NT2/D1 (cell line): ENCODE measurements around the gene DPP6.

Source experiments
- DNase-seq: peaks from one replicate; pipeline ENCODE4 v3.0.0-alpha.2; 2011; ENCODE audit warnings: low read depth, low spot score
- H3K27me3 ChIP-seq: 2 replicates; pipeline ENCODE4 v1.6.0; 2011; ENCODE audit warnings: mild to moderate bottlenecking; ENCODE audit not compliant: insufficient read length, insufficient read depth
- H3K36me3 ChIP-seq: 2 replicates; pipeline ENCODE4 v1.6.1; 2011; ENCODE audit warnings: mild to moderate bottlenecking, low read length, mixed read lengths; ENCODE audit not compliant: insufficient read depth, insufficient read length
- H3K4me1 ChIP-seq: 2 replicates; pipeline ENCODE4 v1.5.1; 2011; ENCODE audit not compliant: insufficient read depth, insufficient read length
- H3K4me3 ChIP-seq: 2 replicates; pipeline ENCODE4 v1.5.1; 2011; ENCODE audit warnings: low read depth; ENCODE audit not compliant: insufficient read length
- H3K9ac ChIP-seq: 2 replicates; pipeline ENCODE4 v1.6.0; 2011; ENCODE audit warnings: low read depth; ENCODE audit not compliant: insufficient read length
- H3K9me3 ChIP-seq: 2 replicates; pipeline ENCODE4 v1.5.1; 2011; ENCODE audit warnings: mild to moderate bottlenecking, low read length; ENCODE audit not compliant: insufficient read depth
- SUZ12 ChIP-seq: IDR thresholded peaks from 2 replicates; pipeline ENCODE4 v1.6.1; 2011; ENCODE audit not compliant: insufficient read length, insufficient read depth; ENCODE audit errors: extremely low read depth
- YY1 ChIP-seq: IDR thresholded peaks from 2 replicates; pipeline ENCODE4 v1.6.1; 2011; ENCODE audit not compliant: insufficient read length, insufficient read depth
- ZNF274 ChIP-seq: IDR thresholded peaks from 2 replicates; pipeline ENCODE4 v1.6.1; 2011; ENCODE audit warnings: mild to moderate bottlenecking, low read depth, low read length

DPP6 gene

DNA sequence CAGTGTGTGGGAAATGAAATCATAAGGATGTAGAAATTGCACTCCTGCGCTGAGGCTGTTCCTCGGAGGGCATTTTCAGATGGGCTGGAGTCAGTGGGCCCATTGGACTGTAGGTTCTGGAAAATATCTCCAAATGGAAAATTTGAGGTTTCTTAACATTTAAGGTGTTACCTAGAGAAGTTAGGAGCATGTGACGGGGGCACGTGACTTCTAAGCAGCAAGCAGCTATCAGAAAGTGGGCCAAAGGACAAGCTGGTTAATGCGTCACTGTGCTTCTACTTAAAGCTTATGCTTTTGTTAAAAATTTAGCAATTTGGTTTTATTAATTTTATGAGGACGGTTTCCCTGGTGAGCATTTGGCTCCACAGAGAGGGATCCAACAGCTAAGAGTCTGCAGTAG, 298.7 kb downstream of the DPP6 start:
- no peak overlapping the region for H3K4me3 ChIP-seq
- no peak for TF ChIP-seq ZNF274
- TF ChIP-seq SUZ12 = no peak
- no peak for TF ChIP-seq YY1
- H3K36me3 ChIP-seq = no peaks in the 10 kb centered on the region
- no peak overlapping the region for H3K9ac ChIP-seq
- no peaks in the 10 kb centered on the region for H3K4me1 ChIP-seq
- H3K9me3 ChIP-seq = no peaks in the 10 kb centered on the region; the same call in 1 of the 2 replicates
- DNase-seq = no peak
- no peaks in the 10 kb centered on the region for H3K27me3 ChIP-seq

DNA sequence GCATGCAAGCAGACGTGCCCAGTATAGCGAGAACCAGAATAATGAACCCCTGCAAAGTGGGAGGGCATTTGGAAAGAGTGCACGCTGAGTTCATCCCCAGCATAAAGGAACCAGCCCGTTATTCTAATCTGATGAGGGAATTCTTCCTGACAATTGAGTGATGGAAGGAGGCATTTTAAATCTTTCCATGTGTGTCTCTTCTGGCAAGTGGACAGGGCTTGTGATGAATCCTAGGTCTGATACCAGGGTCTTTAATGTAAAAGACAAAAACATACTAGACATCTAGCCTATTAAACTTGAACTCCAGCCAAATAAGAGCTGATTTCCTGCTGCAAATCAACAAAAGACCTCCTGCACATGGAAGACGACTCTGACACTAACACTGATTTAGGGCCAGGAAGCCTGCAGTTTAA, 301.2 kb downstream of the DPP6 start:
- no peaks in the 10 kb centered on the region for H3K36me3 ChIP-seq
- H3K27me3 ChIP-seq = no peaks in the 10 kb centered on the region
- DNase-seq = no peak
- no peak overlapping the region for H3K9ac ChIP-seq
- H3K9me3 ChIP-seq = no peaks in the 10 kb centered on the region; the same call in 1 of the 2 replicates
- no peaks in the 10 kb centered on the region for H3K4me1 ChIP-seq
- no peak for TF ChIP-seq YY1
- TF ChIP-seq ZNF274 = no peak
- no peak for TF ChIP-seq SUZ12
- H3K4me3 ChIP-seq = no peak overlapping the region

DNA sequence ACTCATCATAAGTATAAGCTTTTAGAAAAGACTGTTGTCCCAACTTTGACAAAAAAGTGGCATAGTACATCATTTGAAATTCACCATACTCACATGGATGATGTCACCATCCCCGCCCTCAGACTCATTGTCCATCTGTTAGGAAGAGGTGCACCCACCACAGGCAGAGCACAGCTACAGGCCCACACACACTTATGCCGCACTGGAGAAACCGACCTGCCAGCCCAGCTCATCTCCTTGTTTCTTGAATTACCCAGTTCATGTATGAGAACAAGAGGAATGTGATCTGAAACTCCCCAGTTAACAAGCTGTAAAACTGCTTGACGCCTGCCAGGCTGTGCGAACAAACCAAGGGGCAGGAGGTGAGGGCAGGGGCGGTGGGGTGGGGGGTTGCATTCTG, 312.0 kb downstream of the DPP6 start:
- H3K27me3 ChIP-seq = no peaks in the 10 kb centered on the region
- DNase-seq = no peak
- H3K9me3 ChIP-seq = no peaks in the 10 kb centered on the region
- no peaks in the 10 kb centered on the region for H3K4me1 ChIP-seq
- H3K4me3 ChIP-seq = no peak overlapping the region
- H3K36me3 ChIP-seq = no peaks in the 10 kb centered on the region
- no peak for TF ChIP-seq YY1
- no peak for TF ChIP-seq SUZ12
- no peak for TF ChIP-seq ZNF274
- H3K9ac ChIP-seq = no peak overlapping the region

- Histone ChIP-seq H3K36me3 (no peaks in the 10 kb centered on the region), H3K9me3 (no peaks in the 10 kb centered on the region), H3K4me3 (no peak overlapping the region), H3K4me1 (peaks cover 3% of the 10 kb centered on the region), H3K27me3 (no peaks in the 10 kb centered on the region), H3K9ac (no peak overlapping the region)
- DNase-seq = no peak
- no peak for TF ChIP-seq YY1
- no peak for TF ChIP-seq ZNF274
- no peak for TF ChIP-seq SUZ12
Observed at GRCh38 chr7:154371424-154371823, 319.2 kb downstream of the DPP6 start.

- no peak overlapping the region for H3K9ac ChIP-seq
- no peak for DNase-seq
- TF ChIP-seq SUZ12 = no peak
- no peak for TF ChIP-seq ZNF274
- TF ChIP-seq YY1 = no peak
Observed at GRCh38 chr7:154372011-154372601, 319.9 kb downstream of the DPP6 start.

GRCh38 chr7:154373956-154374355, 321.8 kb downstream of the DPP6 start:
- Histone ChIP-seq H3K36me3 (no peaks in the 10 kb centered on the region), H3K9ac (no peak overlapping the region), H3K4me1 (peaks cover 3% of the 10 kb centered on the region), H3K27me3 (no peaks in the 10 kb centered on the region), H3K4me3 (no peak overlapping the region), H3K9me3 (no peaks in the 10 kb centered on the region)
- no peak for DNase-seq
- TF ChIP-seq SUZ12 = no peak

More at GRCh38 chr7:154372011-154372601, 319.9 kb downstream of the DPP6 start:
- no peaks in the 10 kb centered on the region for H3K9me3 ChIP-seq
- H3K4me3 ChIP-seq = no peak overlapping the region
- H3K27me3 ChIP-seq = no peaks in the 10 kb centered on the region
- H3K4me1 ChIP-seq = peaks cover 3% of the 10 kb centered on the region
- no peaks in the 10 kb centered on the region for H3K36me3 ChIP-seq

DNA sequence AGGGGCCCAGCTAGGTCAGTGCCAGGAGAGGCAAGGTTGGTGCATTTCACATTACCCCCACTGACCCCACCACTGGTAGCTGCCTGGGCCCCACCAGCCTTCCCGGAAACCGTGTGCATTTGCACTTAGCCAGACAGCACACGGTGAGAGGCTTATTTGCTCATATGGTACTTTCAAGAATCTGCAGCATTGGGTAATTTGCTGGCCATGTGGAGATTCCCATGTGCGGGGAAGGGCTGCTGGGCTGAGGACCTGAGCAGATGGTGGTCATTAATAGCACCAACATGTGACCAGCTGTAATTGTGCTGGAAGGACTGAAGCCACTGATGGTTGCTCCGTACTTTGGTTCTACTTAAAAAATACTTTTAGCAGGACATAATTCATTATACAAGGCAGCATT, 323.8 kb downstream of the DPP6 start:
- no peak for TF ChIP-seq ZNF274
- H3K4me3 ChIP-seq = no peak overlapping the region
- no peak for DNase-seq
- H3K36me3 ChIP-seq = no peaks in the 10 kb centered on the region
- no peaks in the 10 kb centered on the region for H3K27me3 ChIP-seq
- H3K9ac ChIP-seq = no peak overlapping the region
- peaks cover 3% of the 10 kb centered on the region for H3K4me1 ChIP-seq
- no peaks in the 10 kb centered on the region for H3K9me3 ChIP-seq

DNA sequence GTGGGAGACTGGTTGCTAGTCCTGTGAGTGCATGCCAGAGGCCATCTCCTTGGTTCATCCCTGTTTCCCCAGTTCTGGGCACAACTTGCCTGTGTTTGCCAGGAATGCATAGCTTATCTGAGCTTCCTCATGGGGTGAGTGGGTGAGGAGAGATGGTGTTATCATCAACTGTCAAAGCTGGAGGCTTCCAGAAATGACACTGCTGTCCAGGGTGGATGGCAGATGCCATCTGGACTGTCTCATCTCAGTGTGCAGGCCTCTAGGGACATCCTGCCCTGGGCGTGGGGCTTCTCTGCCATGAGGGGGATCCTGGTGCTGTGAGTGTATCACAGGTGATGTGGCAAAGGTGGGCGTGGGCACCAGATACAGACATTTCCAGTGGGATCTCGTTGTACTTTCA, 328.6 kb downstream of the DPP6 start:
- TF ChIP-seq SUZ12 (no peak), ZNF274 (no peak), YY1 (no peak)
- Histone ChIP-seq H3K27me3 (no peaks in the 10 kb centered on the region), H3K9me3 (no peaks in the 10 kb centered on the region), H3K9ac (no peak overlapping the region), H3K4me1 (no peaks in the 10 kb centered on the region), H3K4me3 (no peak overlapping the region), H3K36me3 (no peaks in the 10 kb centered on the region)
- no peak for DNase-seq
